Sigmoid colon (tissue), 4 donors: ENCODE results near the gene MYH9.
A peak's percentile ranks its signal among the peaks of the same experiment; 100 is the strongest.

Experiments used
- CTCF ChIP-seq, 4 experiments: fragments of 450-650 bp in 3 of 4; fragments of 200-600 bp in 1 of 4; IDR thresholded peaks; one replicate each; pipeline ENCODE4 v1.5.1; 2016 to 2019; ENCODE audit warnings: antibody characterized with exemption in 4 of 4, mild to moderate bottlenecking in 3 of 4, moderate library complexity in 2 of 4
- EP300 ChIP-seq, 4 donors: sonication (generic); formaldehyde crosslinking; IDR thresholded peaks; one replicate each; pipeline ENCODE4 v1.6.1; 2017; ENCODE audit warnings: antibody characterized with exemption in 4 of 4
- POLR2A ChIP-seq, 2 donors: fragments of 450-650 bp; IDR thresholded peaks; one replicate each; pipeline ENCODE4 v1.6.1; 2016; ENCODE audit warnings: antibody characterized with exemption in 2 of 2, mild to moderate bottlenecking in 2 of 2, moderate library complexity in 2 of 2
- POLR2AphosphoS5 ChIP-seq, 4 donors: sonication (generic); formaldehyde crosslinking; IDR thresholded peaks; one replicate each; pipeline ENCODE4 v1.6.1; 2017; ENCODE audit warnings: antibody characterized with exemption in 4 of 4

GRCh38 chr22:36280379-36280778 is 107.4 kb downstream of the MYH9 start:
- TF ChIP-seq POLR2A (IDR thresholded peaks at IDR 0.05) = no peak
- TF ChIP-seq EP300 (IDR thresholded peaks at IDR 0.05) = no peak
- TF ChIP-seq CTCF (IDR thresholded peaks at IDR 0.05) = no peak
- peak in 3 of 4 donors; percentile 10 to 17 (median 14) for TF ChIP-seq POLR2AphosphoS5 (IDR thresholded peaks at IDR 0.05)
